ENCODE data around the gene AIF1L.
"Not testable (repeated sequence)": the region's sequence is repeated elsewhere in the genome, so short reads cannot be mapped to it uniquely, and the experiment has no call there.

Gene AIF1L

DNA sequence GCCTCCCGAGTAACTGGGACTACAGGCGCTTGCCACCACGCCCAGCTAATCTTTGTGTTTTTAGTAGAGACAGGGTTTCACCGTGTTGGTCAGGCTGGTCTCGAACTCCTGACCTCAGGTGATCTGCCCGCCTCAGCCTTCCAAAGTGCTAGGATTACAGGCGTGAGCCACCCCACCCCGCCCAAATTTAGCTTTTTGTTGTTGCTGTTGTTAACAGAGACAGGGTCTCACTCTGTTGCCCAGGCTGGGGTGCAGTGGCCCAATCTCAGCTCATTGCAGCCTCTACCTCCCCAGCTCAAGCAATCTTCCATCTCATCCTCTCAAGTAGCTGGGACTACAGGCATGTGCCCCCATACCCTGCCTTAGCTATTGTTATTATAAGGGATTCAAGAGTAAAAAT lies 3.5 kb downstream of the AIF1L start:
- not testable (repeated sequence) for DNase-seq

DNA sequence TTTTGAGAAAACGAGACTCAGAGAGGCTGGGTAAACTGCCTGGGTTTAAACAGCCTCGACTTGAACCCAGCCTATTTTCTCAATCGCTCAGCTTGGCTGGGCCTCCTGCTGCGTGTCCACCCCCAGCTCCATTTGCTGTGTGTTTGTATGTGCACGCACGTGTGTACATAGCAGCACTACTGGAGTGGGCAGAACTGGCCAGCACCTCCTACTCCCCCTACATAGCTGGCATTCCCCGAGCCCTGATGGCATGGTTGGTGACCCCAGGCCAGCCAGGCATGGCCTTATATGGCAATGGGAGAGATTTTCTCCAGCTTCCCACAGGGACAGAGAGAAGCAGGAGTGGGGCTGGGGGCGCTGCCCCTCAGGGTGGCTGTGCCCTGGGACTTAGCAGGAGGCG lies 4.1 kb downstream of the AIF1L start:
- DNase-seq, result no peak

DNA sequence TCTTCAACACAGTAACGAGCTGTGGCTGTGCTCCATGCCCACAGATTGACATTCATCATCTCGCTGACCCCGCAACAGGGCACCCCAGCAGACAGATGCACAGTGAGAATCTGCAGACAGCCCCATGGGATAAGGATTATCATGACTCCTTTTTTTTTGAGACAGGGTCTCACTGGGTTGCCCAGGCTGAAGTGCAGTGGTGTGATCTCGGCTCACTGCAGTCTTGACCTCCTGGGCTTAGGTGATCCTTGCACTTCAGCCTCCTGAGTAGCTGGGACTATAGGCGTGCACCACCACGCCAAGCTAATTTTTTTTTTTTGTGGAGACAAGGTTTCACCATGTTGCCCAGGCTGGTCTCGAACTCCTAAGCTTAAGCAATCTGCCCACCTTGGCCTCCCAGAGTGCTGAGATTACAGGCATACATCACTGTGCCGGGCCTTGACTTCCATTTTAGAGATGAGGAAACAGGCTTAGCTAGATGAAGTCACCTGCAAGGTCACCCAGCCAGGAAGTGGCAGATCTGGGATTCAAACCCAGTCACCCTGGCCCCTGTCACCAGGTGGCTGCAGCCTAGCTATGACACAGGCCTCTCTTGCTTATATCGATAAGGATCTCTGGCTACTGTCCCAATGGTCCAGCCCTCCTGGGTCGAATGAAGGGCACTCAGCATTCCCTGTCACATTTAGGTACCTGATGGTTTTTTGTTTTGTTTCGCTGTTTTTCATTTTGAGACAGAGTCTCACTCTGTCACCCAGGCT lies 5.1 kb downstream of the AIF1L start:
- no peak for DNase-seq

DNA sequence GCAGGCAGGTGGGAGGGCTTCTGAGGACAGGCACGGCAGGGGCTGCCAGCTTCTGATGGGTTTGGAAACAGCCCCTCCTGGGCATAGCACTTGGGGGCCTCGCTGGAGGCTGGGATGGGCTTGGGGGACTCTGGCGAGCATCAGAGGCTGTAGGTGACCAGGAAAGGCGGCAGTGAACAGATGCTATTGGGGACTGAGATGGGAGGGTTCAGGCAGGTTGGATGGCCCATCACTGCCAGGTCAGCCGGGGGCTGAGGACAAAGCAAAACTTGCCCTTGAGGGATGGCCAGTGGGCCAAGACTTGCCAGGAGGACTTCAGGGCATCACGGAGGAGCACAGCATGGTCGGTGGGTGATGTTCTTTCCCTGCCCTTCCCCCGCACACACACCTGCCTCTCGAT lies 6.7 kb downstream of the AIF1L start:
- no peak for DNase-seq

DNA sequence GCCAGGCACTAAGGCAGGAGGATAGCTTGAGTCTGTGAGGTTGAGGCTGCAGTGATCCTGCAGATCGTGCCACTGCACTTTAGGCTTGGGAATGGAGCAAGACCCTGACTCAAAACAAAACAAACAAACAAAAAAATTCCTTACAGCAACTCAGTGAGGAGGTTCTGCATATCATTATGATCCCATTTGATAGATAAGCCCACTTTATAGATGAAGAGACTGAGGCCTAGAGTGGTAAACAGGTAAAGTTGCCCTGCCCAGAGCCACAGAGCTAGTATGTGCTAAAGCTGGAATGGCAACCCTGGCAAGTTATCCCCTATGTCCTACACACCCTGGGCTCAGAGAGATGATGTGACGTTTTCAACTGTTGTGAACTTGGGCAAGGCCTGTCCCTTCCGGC lies 7.2 kb downstream of the AIF1L start:
- DNase-seq, result no peak

DNA sequence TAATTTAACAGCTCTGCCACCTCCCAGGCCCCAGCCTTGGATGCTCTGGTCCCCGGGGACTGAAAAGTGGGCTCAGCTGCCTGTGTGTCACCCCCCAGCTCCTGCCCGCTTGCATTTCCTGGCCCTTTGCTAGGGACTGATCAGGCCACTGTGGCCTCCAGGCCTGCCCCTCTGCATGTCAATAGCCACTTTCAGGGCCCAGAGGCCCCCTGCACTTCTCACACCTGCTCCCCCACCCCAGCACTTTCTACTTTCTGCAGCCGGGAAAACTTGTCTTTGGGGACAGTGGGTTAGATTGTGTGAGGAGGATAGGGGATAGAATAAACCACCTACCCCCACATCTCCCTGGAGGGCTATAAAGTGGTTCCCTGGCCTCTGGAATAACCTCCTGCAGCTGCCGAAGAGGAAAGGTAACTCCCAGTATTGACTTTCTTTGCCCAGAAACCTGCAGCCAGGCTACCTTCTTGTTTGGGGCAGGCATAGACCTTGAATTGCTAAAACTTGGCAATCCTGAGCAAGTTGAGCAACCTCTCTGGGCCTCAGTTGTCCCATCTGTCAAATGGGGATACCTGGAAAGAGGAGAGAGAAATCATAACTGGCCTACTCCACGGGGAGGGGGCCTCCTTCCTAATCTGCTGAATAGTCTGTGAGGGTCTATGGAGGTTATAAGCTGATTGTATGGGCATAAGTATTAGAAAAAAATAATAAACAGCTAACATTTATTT lies 7.8 kb downstream of the AIF1L start:
- DNase-seq, result no peak

DNA sequence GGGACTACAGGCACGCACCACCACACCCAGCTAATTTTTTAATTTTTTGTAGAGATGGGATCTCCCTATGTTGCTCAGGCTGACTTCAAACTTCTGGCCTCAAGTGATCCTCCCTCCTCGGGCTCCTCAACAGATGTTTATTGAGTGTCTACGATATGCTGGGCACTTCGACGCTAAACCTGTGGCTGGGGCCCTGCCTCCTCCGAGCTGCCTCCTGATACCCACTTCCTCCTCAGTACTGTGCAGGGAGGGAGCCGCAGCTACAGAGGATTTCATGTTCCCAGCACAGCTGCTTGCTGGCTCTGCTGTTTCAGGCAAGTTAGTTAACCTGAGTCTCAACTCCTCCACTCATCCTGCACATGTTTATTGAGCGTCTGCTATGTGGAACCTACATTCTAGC lies 9.6 kb downstream of the AIF1L start:
- no peak for DNase-seq

DNA sequence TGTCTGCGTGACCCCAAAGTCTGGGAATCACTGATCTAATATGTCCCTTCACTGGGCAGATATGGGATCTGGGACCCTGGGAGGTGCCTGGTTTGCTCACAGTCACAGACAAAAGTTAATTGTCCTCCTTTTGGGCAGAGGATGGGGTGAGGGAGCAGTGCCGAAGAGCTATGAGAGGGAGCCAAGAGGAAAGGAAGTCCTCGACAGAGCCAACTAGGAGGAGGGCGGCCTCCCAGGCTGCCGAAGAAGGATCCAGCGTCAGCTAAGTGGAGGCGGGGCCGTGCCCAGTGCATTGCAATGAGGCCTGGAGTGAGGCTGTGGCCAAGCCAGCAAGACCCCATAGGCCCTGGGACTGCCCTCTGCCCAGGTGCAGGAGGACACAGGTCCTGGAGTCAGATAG lies 11.4 kb downstream of the AIF1L start:
- no peak for DNase-seq

DNA sequence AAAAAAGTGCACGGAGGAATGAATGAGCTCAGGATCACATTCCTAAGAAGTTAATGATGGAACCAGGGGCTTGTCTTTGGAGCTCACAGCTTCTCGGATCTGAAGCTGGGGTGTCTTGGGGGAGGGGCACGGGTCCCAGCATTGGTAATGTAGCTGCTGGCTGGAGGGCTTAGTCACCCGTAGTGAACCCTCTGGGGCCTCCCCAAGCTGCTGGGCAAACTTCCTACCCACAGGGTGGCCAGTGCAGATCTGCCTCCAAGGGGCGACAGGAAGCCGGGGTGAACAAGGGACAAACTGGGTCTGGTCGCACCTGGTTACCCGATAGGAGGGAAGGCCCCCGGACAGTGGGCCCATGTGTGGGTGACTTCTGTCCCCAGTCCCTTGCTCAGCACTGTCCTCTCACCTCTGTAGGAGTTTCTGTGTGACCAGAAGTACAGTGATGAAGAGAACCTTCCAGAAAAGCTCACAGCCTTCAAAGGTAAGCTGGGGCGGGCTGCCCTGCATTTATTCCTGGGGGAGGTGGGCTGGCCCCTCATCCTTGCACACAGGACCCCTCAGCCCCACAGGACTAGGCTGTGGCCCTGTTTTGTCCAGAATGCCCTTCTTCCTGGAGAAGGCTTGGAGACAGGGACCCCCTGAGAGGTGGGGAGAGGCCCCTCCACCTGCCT lies 15.0 kb downstream of the AIF1L start:
- DNase-seq, result no peak

DNA sequence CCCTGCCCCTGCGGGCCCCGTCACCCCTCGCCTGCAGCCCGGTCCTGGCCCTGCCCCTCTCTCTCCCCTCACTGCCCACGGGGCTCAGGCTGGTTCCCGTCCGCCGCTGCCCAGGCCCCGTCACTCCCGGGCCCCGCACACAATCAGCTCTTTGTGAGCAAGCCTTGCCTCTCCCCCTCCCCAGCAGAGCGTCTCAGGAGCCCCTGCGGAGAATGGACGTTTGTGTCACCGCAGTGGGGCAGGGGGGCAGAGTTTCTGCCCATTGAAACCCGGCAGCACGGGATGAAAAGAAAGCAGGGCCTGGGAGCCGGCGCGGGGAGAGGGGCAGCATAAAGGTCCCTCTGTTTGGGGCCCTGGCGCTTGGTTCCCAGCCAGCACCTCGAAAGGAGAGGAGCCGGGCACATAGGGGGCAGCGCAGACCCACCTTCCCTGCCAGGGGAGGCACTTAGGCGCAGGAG lies 15.6 kb downstream of the AIF1L start:
- no peak for DNase-seq

DNA sequence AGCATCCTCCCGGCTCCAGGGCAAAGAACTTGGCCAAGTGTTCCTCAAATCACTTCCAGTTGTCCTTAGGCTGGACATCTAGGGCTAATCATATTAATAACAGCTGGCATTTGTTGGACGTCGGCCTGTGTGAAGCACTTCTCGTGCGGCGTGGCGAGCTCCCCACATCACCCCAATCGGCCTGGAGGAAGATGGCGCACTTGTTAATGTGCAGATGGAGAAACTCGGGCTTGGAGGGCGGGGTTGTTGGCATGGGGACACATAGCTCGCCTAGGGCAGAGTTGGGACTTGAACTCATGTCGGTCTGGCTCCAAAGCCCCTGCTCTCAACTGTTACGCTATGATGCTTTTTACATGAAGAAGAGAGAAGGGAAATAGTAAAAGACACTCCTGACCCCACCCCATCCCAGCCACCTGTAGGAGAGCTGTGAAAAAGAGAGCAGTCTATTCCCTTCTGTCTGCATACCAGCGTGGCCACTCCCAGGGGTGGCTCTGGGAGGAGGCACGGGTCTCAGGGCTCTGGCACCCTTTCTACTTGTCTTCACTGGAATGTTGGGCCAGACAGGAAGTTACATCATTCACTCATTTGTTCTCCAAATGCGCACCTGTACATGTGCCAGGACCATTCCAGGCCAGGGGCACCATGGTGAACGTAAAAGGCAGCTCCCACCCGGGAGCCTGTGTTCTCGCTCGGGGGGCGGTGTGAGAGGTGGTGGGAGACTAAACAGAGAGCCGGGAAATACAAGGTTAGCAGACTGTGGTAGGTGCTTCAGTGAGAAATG lies 16.2 kb downstream of the AIF1L start:
- no peak for DNase-seq

DNA sequence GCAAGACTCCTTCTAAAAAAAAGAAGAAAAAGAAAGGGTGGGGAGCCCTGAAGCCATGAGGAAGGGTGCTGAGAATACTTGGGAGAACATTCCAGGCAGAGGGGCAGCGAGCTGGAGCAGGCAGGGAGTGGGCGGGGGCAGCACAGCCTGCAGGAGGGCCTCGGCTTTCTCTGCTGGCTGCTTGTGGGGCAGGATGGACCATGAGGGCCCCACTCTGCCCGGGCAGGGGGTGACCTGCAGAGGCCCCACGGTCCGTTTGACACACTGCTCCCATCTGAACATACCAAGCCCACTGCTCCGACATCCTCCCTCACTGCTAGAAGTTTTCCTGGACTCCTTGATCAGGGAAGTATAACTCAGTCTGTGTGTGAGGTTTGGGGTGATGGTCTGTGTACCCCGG lies 17.3 kb downstream of the AIF1L start:
- DNase-seq, result no peak

DNA sequence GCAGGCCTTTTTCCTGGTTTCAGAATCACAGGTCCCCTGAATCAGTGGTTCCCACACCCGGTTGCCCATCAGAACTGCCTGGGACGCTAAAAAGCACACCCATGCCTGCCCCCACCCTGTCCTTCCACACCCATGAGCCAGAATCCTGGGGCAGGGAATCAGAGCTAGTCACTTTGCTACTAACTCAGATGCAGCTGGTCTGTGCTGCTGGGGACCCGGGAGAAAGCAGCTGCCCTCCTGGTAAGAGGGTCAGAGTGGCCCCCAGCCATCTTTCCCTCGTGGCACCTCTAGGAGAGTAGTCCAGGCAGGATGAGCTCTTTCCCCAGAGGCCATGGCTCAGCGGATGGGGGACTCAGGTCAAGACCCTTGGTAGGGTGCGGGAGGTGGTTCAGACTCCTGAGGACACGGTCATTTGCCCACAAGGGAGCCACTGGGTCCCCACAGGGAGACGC lies 17.8 kb downstream of the AIF1L start:
- DNase-seq, result no peak

DNA sequence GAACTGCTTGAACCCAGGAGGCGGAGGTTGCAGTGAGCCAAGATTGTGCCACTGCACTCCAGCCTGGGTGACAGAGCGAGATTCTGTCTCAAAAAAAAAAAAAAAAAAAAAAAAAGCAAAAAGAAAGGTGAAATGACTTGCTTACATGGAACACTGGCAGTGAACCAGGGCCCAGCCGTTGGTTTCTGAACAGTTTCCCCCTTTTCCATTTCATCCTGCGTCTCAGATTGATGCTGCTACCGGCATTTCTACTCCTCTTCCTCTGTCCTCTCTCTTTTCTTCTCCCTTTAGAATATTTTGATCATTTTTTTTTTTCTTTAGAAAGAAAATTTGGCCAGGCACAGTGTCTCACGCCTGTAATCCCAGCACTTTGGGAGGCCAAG lies 19.0 kb downstream of the AIF1L start:
- DNase-seq, result not testable (repeated sequence)

DNA sequence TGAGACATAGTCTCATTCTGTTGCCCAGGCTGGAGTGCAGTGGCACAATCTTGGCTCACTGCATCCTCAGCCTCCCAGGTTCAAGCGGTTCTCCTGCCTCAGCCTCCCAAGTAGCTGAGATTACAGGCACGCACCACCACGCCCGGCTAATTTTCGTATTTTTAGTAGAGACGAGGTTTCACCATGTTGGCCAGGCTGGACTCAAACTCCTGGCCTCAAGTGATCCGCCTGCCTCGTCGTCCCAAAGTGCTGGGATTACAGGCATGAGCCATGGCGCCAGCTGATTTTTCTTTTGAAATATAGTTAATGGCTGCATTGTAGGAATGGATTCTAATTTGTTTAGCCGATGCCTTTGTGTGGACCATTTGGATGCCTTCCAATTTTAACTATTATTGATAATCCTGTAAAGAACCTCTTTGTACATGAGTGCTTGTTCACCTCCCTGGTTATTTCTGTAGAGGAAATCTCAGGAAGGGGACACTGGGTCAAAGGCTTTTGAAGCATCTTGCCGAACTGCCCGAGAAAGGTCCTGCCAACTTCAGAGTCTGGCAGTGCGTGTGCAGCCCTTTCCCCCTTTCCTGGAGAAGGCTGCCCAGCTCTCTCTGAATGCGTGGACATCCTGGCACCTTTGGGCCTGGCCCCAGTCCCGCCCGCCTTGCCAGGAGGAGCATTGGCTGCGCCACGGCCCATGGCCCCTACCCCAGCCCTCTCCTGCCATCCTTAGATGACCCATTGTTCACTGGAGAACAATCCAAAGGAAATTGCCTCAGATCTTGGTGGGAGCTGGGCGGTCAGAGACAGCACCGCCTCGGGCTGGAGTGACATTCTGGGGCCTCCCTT lies 20.2 kb downstream of the AIF1L start:
- DNase-seq, result no peak

DNA sequence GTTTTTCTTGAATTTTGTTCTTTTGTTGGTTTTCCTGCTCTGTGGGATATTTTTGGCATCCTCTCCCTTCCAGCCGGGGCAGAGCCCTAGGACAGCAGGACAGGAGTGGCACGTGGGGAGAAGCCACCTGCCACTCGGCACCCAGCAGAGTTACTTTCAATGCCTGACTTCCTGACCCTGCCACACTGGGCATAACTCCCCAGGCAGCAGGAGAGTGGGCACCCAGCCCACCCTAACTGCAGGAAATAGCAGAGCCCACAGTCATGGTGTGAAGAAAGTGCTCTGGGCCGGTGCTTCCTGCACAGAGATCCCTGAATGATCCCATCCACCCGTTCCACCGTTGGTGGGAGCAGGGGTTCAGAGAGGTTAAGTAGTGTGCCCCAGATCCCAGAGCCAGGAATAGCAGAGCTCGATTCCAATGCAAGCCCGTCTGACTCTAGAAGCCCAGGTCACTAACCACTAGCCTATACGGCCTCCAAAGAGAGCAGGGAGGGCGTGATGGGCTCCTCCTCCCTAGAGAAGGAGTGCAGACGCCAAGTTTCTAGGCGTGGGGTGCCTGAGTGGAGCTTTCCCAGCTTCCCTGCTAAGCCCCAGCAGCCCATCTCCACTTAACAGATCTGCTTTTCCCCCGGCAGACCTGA lies 20.9 kb downstream of the AIF1L start:
- no peak for DNase-seq

DNA sequence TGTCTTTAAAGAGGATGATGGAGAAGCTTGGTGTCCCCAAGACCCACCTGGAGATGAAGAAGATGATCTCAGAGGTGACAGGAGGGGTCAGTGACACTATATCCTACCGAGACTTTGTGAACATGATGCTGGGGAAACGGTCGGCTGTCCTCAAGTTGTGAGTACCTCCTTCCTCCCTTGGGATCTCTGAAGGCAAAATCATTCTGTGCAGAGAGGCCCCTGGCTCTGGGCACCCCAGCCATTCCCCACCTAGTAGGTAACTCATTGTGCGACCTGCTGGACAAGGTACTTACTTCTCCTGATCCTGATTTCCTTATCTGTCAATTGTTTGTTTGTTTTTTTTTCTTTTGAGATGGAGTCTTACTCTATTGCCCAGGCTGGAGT lies 21.4 kb downstream of the AIF1L start:
- DNase-seq, result no peak

DNA sequence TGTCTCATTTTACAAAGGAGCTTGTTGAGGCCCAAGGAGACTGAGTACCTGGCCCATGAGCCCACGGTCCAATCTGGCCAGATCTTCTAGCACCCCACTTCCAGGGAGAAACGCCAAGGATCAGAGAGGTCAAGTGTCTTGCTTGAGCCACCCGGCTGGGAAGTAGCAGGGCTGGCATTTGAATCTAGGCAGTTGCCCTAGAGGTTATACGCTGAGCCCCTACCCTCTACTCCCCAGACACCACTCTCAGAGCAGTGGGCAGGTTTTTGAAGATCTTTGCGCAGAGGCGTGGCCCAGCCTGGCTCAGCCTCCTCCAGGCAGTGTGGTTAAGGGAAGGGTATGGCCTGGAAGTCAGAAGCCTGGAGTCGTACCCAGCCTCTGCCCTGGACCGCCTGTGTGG lies 23.3 kb downstream of the AIF1L start:
- DNase-seq, result no peak

DNA sequence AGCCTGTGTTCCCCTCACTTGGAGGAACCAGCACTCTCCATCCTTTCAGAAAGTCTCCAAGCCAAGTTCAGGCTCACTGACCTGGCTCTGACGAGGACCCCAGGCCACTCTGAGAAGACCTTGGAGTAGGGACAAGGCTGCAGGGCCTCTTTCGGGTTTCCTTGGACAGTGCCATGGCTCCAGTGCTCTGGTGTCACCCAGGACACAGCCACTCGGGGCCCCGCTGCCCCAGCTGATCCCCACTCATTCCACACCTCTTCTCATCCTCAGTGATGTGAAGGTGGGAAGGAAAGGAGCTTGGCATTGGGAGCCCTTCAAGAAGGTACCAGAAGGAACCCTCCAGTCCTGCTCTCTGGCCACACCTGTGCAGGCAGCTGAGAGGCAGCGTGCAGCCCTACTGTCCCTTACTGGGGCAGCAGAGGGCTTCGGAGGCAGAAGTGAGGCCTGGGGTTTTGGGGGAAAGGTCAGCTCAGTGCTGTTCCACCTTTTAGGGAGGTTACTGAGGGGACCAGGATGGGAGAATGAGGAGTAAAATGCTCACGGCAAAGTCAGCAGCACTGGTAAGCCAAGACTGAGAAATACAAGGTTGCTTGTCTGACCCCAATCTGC lies 24.4 kb downstream of the AIF1L start:
- no peak for DNase-seq

DNA sequence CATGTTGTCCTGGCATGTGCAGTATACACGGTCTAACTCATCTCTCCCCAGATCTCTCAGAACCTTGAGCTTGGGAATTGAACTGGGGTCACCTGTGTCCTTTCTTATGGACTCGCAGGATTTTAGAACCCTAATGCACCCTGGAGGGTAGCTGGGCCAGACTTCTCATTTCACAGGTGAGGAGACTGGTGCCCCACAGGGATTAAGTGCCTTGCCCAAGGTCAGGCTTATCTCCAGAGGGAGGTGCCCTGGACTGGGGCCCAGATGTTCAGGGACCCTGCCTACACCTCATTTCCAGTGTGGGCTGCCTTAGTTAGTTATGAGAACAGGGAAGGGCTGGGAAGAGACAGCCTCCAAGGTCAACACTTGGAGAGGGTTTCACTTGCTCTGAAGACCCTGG lies 25.0 kb downstream of the AIF1L start:
- DNase-seq, result no peak

DNA sequence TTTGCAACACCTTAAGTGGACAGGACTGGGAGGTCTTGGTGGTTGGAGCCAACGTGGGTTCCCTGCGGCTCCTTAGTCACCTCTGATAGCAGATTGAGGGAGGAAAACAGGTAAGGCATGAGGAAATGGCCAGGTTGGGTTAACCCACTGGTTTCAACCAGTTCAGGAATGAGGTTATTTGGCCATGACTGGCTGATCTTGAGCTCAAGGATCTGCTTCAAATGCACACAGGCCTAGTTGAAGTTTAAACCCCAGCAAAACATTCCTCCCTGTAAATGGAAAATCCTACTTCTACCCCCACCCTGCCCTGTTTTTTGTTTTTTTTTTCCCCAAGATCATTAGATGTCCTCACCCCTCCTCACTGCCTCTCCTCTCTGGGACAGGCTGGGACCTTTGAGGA lies 25.8 kb downstream of the AIF1L start:
- no peak for DNase-seq

DNA sequence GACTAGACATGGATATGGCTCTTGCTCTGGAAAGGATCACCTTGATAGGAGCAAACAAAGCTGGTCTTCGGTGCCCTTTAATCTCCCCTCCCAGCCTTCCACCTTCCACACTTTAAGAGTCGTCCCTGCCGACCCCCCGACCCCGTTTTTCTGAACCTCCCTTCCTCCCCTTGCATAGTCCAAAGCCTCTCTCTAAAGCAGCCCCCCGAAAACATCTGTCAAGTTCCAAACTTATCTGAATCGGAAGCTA lies 28.6 kb downstream of the AIF1L start:
- no peak for DNase-seq
